ENCODE results near the gene ADCY2.

GRCh38 chr5:7398596-7399280, 2.8 kb downstream of the ADCY2 start:
- no peak for TF ChIP-seq POLR2A (IDR thresholded peaks at IDR 0.05)
- TF ChIP-seq CTCF (IDR thresholded peaks at IDR 0.05), result no peak

Data from heart left ventricle (tissue), 13 donors.